HUES6 (cell line): ENCODE measurements around the gene SLC15A4.

Experiments used
- H3K27ac ChIP-seq: 2 replicates; pipeline ENCODE4 v1.7.0; 2013; ENCODE audit warnings: low read depth, mild to moderate bottlenecking, low read length, inconsistent platforms
- H3K27me3 ChIP-seq: 2 replicates; pipeline ENCODE4 v1.6.1; 2013; ENCODE audit warnings: low read length; ENCODE audit not compliant: control insufficient read depth, insufficient read depth
- H3K36me3 ChIP-seq: 2 replicates; pipeline ENCODE4 v1.6.1; 2013; ENCODE audit warnings: low read length; ENCODE audit not compliant: control insufficient read depth, insufficient read depth
- H3K4me1 ChIP-seq: 2 replicates; pipeline ENCODE4 v1.6.1; 2013; ENCODE audit warnings: low read length; ENCODE audit not compliant: control insufficient read depth, insufficient read depth
- H3K4me3 ChIP-seq: 2 replicates; pipeline ENCODE4 v1.5.1; 2013; ENCODE audit warnings: low read depth, low read length
- H3K9ac ChIP-seq: one replicate; pipeline ENCODE4 v1.6.1; 2013; ENCODE audit warnings: mild to moderate bottlenecking, low read length
- H3K9me3 ChIP-seq: 2 replicates; pipeline ENCODE4 v1.6.1; 2013; ENCODE audit warnings: low read depth, low read length; ENCODE audit not compliant: control insufficient read depth, insufficient read depth

SLC15A4 gene

GRCh38 chr12:128767518-128767917 is 56.2 kb downstream of the SLC15A4 start:
- Histone ChIP-seq H3K4me1 (peaks cover 4% of the 10 kb centered on the region; the same call in 1 of the 2 replicates), H3K9me3 (no peaks in the 10 kb centered on the region), H3K9ac (no peak overlapping the region), H3K27me3 (peaks cover 37% of the 10 kb centered on the region), H3K36me3 (no peaks in the 10 kb centered on the region), H3K27ac (no peak overlapping the region), H3K4me3 (peak overlapping the region; percentile 7; the same call in 1 of the 2 replicates)

GRCh38 chr12:128766738-128767501 is 56.8 kb downstream of the SLC15A4 start:
- Histone ChIP-seq H3K27ac (no peak overlapping the region), H3K36me3 (no peaks in the 10 kb centered on the region), H3K9ac (no peak overlapping the region), H3K4me3 (peak overlapping the region; percentile 7; the same call in 1 of the 2 replicates), H3K4me1 (peaks cover 4% of the 10 kb centered on the region; the same call in 1 of the 2 replicates), H3K27me3 (peaks cover 37% of the 10 kb centered on the region), H3K9me3 (no peaks in the 10 kb centered on the region)

- no peaks in the 10 kb centered on the region for H3K36me3 ChIP-seq
- no peak overlapping the region for H3K4me3 ChIP-seq
- no peak overlapping the region for H3K27ac ChIP-seq
- H3K9ac ChIP-seq, result no peak overlapping the region
- H3K4me1 ChIP-seq, result peaks cover 4% of the 10 kb centered on the region; the same call in 1 of the 2 replicates
- H3K9me3 ChIP-seq, result no peaks in the 10 kb centered on the region
- H3K27me3 ChIP-seq, result peaks cover 33% of the 10 kb centered on the region
Measured at GRCh38 chr12:128763395-128763794, 60.4 kb downstream of the SLC15A4 start.

- Histone ChIP-seq H3K27ac (no peak overlapping the region), H3K27me3 (peaks cover 13% of the 10 kb centered on the region), H3K4me1 (no peaks in the 10 kb centered on the region), H3K9ac (no peak overlapping the region), H3K36me3 (no peaks in the 10 kb centered on the region), H3K9me3 (no peaks in the 10 kb centered on the region), H3K4me3 (no peak overlapping the region)
Measured at GRCh38 chr12:128761379-128761790, 62.4 kb downstream of the SLC15A4 start.

- Histone ChIP-seq H3K27me3 (no peaks in the 10 kb centered on the region), H3K9me3 (no peaks in the 10 kb centered on the region), H3K27ac (no peak overlapping the region), H3K9ac (no peak overlapping the region), H3K4me3 (no peak overlapping the region), H3K36me3 (no peaks in the 10 kb centered on the region), H3K4me1 (no peaks in the 10 kb centered on the region)
Measured at GRCh38 chr12:128755566-128755965, 68.2 kb downstream of the SLC15A4 start.

GRCh38 chr12:128754275-128754674 is 69.5 kb downstream of the SLC15A4 start:
- Histone ChIP-seq H3K27ac (no peak overlapping the region), H3K9ac (no peak overlapping the region), H3K9me3 (no peaks in the 10 kb centered on the region), H3K27me3 (no peaks in the 10 kb centered on the region), H3K36me3 (no peaks in the 10 kb centered on the region), H3K4me3 (no peak overlapping the region), H3K4me1 (no peaks in the 10 kb centered on the region)

GRCh38 chr12:128753438-128753837 is 70.3 kb downstream of the SLC15A4 start:
- no peak overlapping the region for H3K9ac ChIP-seq
- no peaks in the 10 kb centered on the region for H3K36me3 ChIP-seq
- no peak overlapping the region for H3K27ac ChIP-seq
- no peaks in the 10 kb centered on the region for H3K27me3 ChIP-seq
- H3K4me1 ChIP-seq, result no peaks in the 10 kb centered on the region
- no peak overlapping the region for H3K4me3 ChIP-seq
- H3K9me3 ChIP-seq, result no peaks in the 10 kb centered on the region

- H3K9me3 ChIP-seq, result no peaks in the 10 kb centered on the region
- H3K4me3 ChIP-seq, result no peak overlapping the region
- H3K36me3 ChIP-seq, result no peaks in the 10 kb centered on the region
- no peaks in the 10 kb centered on the region for H3K4me1 ChIP-seq
- no peak overlapping the region for H3K27ac ChIP-seq
- H3K27me3 ChIP-seq, result no peaks in the 10 kb centered on the region
- no peak overlapping the region for H3K9ac ChIP-seq
Measured at GRCh38 chr12:128752386-128752785, 71.4 kb downstream of the SLC15A4 start.

GRCh38 chr12:128747441-128747840 is 76.3 kb downstream of the SLC15A4 start:
- Histone ChIP-seq H3K9ac (no peak overlapping the region), H3K27me3 (0 out of 2 replicates have a peak, but pooled peaks cover 4% of the 10 kb centered on the region), H3K4me1 (no peaks in the 10 kb centered on the region), H3K4me3 (no peak overlapping the region), H3K36me3 (no peaks in the 10 kb centered on the region), H3K27ac (no peak overlapping the region), H3K9me3 (no peaks in the 10 kb centered on the region)

- H3K27me3 ChIP-seq, result 0 out of 2 replicates have a peak, but pooled peaks cover 4% of the 10 kb centered on the region
- H3K27ac ChIP-seq, result no peak overlapping the region
- H3K4me1 ChIP-seq, result no peaks in the 10 kb centered on the region
- no peak overlapping the region for H3K4me3 ChIP-seq
- no peak overlapping the region for H3K9ac ChIP-seq
- no peaks in the 10 kb centered on the region for H3K36me3 ChIP-seq
- H3K9me3 ChIP-seq, result no peaks in the 10 kb centered on the region
Measured at GRCh38 chr12:128745772-128746689, 77.7 kb downstream of the SLC15A4 start.

- no peaks in the 10 kb centered on the region for H3K4me1 ChIP-seq
- H3K27ac ChIP-seq, result no peak overlapping the region
- 0 out of 2 replicates have a peak, but pooled peaks cover 4% of the 10 kb centered on the region for H3K27me3 ChIP-seq
- H3K9me3 ChIP-seq, result peaks cover 13% of the 10 kb centered on the region
- H3K9ac ChIP-seq, result no peak overlapping the region
- no peaks in the 10 kb centered on the region for H3K36me3 ChIP-seq
- no peak overlapping the region for H3K4me3 ChIP-seq
Measured at GRCh38 chr12:128743916-128744315, 79.8 kb downstream of the SLC15A4 start.
